Stimulated activated CD4-positive, alpha-beta T cell treated with anti-CD3 and anti-CD28 coated beads, Interleukin-15, amount 100 ng/mL, for 1 hour (primary cell): ENCODE results near the gene M1AP.

Experiments used
- DNase-seq, 2 donors: peaks; one replicate each; pipeline ENCODE4 v3.0.0-alpha.2; 2020; ENCODE audit warnings: low read depth in 1 of 2, low spot score in 1 of 2

The M1AP gene

GRCh38 chr2:74551530-74551929 lies 96.6 kb downstream of the M1AP start:
- DNase-seq = no peak

- no peak for DNase-seq
These were observed 97.9 kb downstream of the M1AP start for GRCh38 chr2:74550231-74550630.

- DNase-seq = no peak
These were observed 99.0 kb downstream of the M1AP start for GRCh38 chr2:74548900-74549826.

- DNase-seq = no peak
These were observed 99.7 kb downstream of the M1AP start for GRCh38 chr2:74548285-74548899.

- DNase-seq = no peak
These were observed 102.1 kb downstream of the M1AP start for GRCh38 chr2:74546004-74546403.

GRCh38 chr2:74544634-74545033 lies 103.5 kb downstream of the M1AP start:
- no peak for DNase-seq

GRCh38 chr2:74542978-74543377 lies 105.2 kb downstream of the M1AP start:
- DNase-seq = no peak

GRCh38 chr2:74540291-74540690 lies 107.8 kb downstream of the M1AP start:
- DNase-seq = no peak

GRCh38 chr2:74538881-74539339 lies 109.2 kb downstream of the M1AP start:
- DNase-seq = no peak

- DNase-seq = no peak
These were observed 111.0 kb downstream of the M1AP start for GRCh38 chr2:74537140-74537539.

GRCh38 chr2:74536166-74536950 lies 111.8 kb downstream of the M1AP start:
- no peak for DNase-seq

- no peak for DNase-seq
These were observed 112.6 kb downstream of the M1AP start for GRCh38 chr2:74535440-74535965.

- no peak for DNase-seq
These were observed 113.7 kb downstream of the M1AP start for GRCh38 chr2:74534411-74534810.

GRCh38 chr2:74533464-74533863 lies 114.7 kb downstream of the M1AP start:
- no peak for DNase-seq

- no peak for DNase-seq
These were observed 115.9 kb downstream of the M1AP start for GRCh38 chr2:74532222-74532621.

GRCh38 chr2:74531666-74532065 lies 116.5 kb downstream of the M1AP start:
- DNase-seq = no peak

- DNase-seq = no peak
These were observed 117.6 kb downstream of the M1AP start for GRCh38 chr2:74530239-74531187.

GRCh38 chr2:74529357-74530238 lies 118.5 kb downstream of the M1AP start, which contains the start of the genes AUP1 and HTRA2:
AUP1 (minus strand) TSS chr2:74529706; CDS start chr2:74529629, 77 bp downstream.
HTRA2 (plus strand) TSS chr2:74529933; CDS start chr2:74530007, 74 bp downstream.
- DNase-seq = peak; percentile 70 to 81
